ENCODE measurements around the gene PRR23E. TPM values are rescaled to one million over a fixed set of nuclear protein-coding genes. Genes with fewer than 3 reads are reported as not detected.

PRR23E gene
- total RNA-seq, 1 donor from 2014 or later, result not detected

DNA sequence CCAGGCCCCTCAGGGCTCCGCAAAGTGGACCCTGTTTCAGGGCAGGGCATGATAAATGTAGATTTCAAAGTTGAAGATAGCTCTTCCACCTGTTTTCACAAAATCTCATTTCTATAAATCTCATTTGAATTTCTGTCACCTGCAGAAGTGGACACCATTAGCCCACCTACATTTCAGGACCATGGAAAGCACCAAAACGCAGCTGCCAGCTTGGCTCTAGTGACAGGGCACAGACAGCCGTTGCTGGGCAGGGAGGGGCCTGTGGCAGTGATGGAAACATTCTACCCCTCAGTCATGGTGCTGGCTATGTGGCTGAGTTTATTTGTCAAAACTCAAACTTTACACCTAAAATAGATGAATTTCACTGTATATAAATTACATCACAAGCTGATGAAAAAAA lies 40.4 kb downstream of the PRR23E start:
- DNase-seq (ENCODE audit: extremely low spot score, unreplicated experiment), result peak; percentile 63
- Mint-ChIP-seq H3K27me3 (ENCODE audit: unreplicated experiment) (peaks cover 4% of the 10 kb centered on the region), H3K9me3 (ENCODE audit: unreplicated experiment) (peaks cover 5% of the 10 kb centered on the region), H3K36me3 (ENCODE audit: unreplicated experiment) (no peaks in the 10 kb centered on the region), H3K27ac (ENCODE audit: unreplicated experiment) (no peak overlapping the region), H3K4me1 (ENCODE audit: unreplicated experiment) (no peaks in the 10 kb centered on the region), H3K4me3 (ENCODE audit: unreplicated experiment) (no peak overlapping the region)
- TF ChIP-seq, protein P1, sequence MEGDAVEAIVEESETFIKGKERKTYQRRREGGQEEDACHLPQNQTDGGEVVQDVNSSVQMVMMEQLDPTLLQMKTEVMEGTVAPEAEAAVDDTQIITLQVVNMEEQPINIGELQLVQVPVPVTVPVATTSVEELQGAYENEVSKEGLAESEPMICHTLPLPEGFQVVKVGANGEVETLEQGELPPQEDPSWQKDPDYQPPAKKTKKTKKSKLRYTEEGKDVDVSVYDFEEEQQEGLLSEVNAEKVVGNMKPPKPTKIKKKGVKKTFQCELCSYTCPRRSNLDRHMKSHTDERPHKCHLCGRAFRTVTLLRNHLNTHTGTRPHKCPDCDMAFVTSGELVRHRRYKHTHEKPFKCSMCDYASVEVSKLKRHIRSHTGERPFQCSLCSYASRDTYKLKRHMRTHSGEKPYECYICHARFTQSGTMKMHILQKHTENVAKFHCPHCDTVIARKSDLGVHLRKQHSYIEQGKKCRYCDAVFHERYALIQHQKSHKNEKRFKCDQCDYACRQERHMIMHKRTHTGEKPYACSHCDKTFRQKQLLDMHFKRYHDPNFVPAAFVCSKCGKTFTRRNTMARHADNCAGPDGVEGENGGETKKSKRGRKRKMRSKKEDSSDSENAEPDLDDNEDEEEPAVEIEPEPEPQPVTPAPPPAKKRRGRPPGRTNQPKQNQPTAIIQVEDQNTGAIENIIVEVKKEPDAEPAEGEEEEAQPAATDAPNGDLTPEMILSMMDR (IDR thresholded peaks at IDR 0.05), result no peak

DNA sequence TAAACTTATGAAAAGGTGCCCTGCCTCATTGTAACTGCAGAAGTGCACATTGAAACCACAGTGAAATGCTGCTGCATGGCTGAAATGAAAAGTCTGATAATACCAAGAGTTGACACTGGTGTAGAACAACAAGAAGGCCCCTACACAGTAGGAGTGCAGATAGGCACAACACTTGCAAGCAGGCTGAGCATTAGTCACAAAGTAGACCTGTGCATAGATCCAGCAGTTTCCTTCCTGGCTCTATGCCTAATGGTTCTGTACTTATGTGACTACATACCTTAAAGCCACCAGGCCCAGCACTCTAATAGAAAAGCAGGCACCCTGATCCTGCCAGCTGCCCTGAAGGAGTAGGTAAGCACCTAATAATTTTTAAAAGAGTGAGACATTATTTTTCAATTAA lies 41.8 kb downstream of the PRR23E start:
- H3K36me3 Mint-ChIP-seq (ENCODE audit: unreplicated experiment), result no peaks in the 10 kb centered on the region
- no peak for DNase-seq (ENCODE audit: extremely low spot score, unreplicated experiment)
- peaks cover 9% of the 10 kb centered on the region for H3K27me3 Mint-ChIP-seq (ENCODE audit: unreplicated experiment)
- H3K27ac Mint-ChIP-seq (ENCODE audit: unreplicated experiment), result no peak overlapping the region
- no peaks in the 10 kb centered on the region for H3K4me1 Mint-ChIP-seq (ENCODE audit: unreplicated experiment)
- TF ChIP-seq, protein P1 (IDR thresholded peaks at IDR 0.05), result no peak
- H3K9me3 Mint-ChIP-seq (ENCODE audit: unreplicated experiment), result peaks cover 5% of the 10 kb centered on the region
- H3K4me3 Mint-ChIP-seq (ENCODE audit: unreplicated experiment), result no peak overlapping the region

DNA sequence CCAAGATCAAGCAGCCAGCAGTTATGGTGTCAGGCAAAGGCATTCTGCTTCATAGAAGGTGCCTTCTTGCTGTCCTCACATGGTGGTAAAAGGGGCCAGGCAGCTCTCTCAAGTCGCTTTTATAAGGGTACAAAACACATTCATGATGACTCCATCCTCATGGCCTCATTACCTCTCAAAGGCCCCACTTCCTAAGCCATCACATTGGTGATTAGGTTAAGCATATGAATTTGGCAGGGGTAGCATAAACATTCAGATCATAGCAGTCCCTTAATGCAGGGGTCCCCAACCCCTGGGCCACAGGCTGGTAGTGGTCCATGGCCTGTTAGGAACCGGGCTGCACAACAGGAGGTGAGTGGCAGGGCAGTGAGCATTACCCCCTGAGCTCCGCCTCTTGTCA lies 42.8 kb downstream of the PRR23E start:
- TF ChIP-seq, protein P1 (IDR thresholded peaks at IDR 0.05), result no peak
- Mint-ChIP-seq H3K4me1 (ENCODE audit: unreplicated experiment) (no peaks in the 10 kb centered on the region), H3K27me3 (ENCODE audit: unreplicated experiment) (peaks cover 14% of the 10 kb centered on the region), H3K4me3 (ENCODE audit: unreplicated experiment) (no peak overlapping the region), H3K9me3 (ENCODE audit: unreplicated experiment) (peaks cover 5% of the 10 kb centered on the region), H3K36me3 (ENCODE audit: unreplicated experiment) (no peaks in the 10 kb centered on the region), H3K27ac (ENCODE audit: unreplicated experiment) (no peak overlapping the region)
- DNase-seq (ENCODE audit: extremely low spot score, unreplicated experiment), result no peak

DNA sequence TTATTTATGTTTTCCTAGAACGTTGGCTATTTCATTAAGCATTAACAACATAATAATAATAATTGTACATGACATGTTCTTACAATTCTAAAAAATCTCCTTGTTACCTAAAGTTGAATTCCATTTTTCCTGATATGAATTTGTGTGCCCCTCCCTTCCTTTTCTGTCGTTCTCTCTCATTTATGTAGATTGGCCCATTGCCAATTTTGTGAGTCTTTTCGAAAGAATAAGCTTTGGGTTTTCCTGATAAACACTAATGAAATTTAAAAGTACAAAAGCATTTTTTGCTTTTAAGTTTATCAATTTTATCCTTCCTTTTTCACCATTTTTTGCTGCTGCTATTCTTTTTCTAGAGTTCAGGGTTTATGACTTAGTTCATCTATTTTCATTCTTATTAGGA lies 44.9 kb downstream of the PRR23E start:
- DNase-seq (ENCODE audit: extremely low spot score, unreplicated experiment), result no peak
- TF ChIP-seq, protein P1 (IDR thresholded peaks at IDR 0.05), result no peak
- Mint-ChIP-seq H3K27ac (ENCODE audit: unreplicated experiment) (no peak overlapping the region), H3K9me3 (ENCODE audit: unreplicated experiment) (peaks cover 8% of the 10 kb centered on the region), H3K4me3 (ENCODE audit: unreplicated experiment) (no peak overlapping the region), H3K36me3 (ENCODE audit: unreplicated experiment) (no peaks in the 10 kb centered on the region), H3K4me1 (ENCODE audit: unreplicated experiment) (no peaks in the 10 kb centered on the region), H3K27me3 (ENCODE audit: unreplicated experiment) (peaks cover 14% of the 10 kb centered on the region)

DNA sequence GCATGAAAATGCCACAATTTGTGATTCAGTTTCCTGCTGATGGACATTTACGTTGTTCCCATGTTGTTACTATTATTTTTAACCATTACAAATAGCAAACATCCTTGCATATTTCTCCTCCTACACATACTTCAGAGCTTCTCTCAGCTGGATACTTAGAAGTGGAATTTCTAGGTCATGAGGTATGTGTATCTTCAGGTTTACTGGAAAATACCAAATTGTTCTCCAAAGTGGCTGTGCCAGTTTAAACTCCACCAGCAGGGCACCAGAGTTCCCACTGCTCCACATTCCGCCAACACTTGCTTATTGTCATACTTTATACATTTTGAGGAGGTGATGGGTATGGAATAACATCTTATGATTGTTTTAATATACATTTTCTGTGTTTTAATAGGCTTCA lies 45.7 kb downstream of the PRR23E start:
- Mint-ChIP-seq H3K27me3 (ENCODE audit: unreplicated experiment) (peaks cover 14% of the 10 kb centered on the region), H3K4me1 (ENCODE audit: unreplicated experiment) (no peaks in the 10 kb centered on the region), H3K27ac (ENCODE audit: unreplicated experiment) (no peak overlapping the region), H3K4me3 (ENCODE audit: unreplicated experiment) (no peak overlapping the region), H3K36me3 (ENCODE audit: unreplicated experiment) (no peaks in the 10 kb centered on the region), H3K9me3 (ENCODE audit: unreplicated experiment) (peaks cover 8% of the 10 kb centered on the region)
- TF ChIP-seq, protein P1 (IDR thresholded peaks at IDR 0.05), result no peak
- no peak for DNase-seq (ENCODE audit: extremely low spot score, unreplicated experiment)

Data from osteocyte (in vitro differentiated cells).